ENCODE measurements around the gene MGRN1. TPM values are rescaled to one million over a fixed set of nuclear protein-coding genes. Genes with fewer than 3 reads are reported as not detected.

The MGRN1 gene
- total RNA-seq, 1 experiment from 2014 or later, result 26.6 TPM

GRCh38 chr16:4696905-4697847, 72.5 kb downstream of the MGRN1 start:
- no peak for DNase-seq (ENCODE audit: low read depth)

- DNase-seq (ENCODE audit: low read depth), result no peak
Observed at GRCh38 chr16:4697848-4698291, 73.2 kb downstream of the MGRN1 start.

DNA sequence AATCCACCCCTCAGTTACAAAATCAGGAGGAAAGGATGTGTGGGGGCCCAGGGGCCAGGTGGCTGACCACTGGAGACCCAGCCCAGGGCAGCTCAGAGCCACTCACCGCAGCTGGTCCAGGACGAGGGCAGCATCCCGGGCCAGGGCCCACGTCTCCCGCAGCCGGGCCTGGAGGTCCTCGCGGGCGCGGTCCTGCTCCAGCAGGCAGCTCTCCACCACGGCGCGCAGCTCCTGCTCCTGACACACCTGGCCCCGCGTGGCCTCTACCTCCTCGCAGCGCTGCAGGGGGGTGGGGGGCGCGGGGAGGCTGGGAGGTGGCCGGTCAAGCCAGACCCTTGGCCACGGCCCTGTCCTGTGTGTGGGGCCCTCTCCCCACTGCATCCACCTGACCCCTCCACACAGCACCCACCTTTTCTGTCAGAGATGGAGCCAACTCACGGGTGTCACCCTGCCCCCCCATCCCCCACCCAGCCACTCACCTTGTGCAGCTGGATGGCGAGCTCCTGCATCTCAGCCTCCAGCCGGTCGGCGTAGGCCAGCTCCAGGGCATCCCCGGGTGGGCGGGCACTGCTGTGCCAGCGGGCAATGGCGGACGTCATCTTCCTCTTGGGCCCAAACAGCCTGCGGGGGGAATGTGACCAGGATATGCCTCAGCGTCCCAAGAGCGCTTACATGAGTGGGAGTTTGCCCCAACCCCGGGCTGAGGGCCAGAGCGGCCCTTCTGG, 73.9 kb downstream of the MGRN1 start:
- DNase-seq (ENCODE audit: low read depth), result no peak

GRCh38 chr16:4699046-4699556, 74.5 kb downstream of the MGRN1 start:
- DNase-seq (ENCODE audit: low read depth), result no peak

- peak; percentile 16 for DNase-seq (ENCODE audit: low read depth)
Observed at GRCh38 chr16:4700380-4700996, 75.9 kb downstream of the MGRN1 start.

- no peak for DNase-seq (ENCODE audit: low read depth)
Observed at GRCh38 chr16:4700997-4701743, 76.5 kb downstream of the MGRN1 start.

GRCh38 chr16:4701791-4702465, 77.3 kb downstream of the MGRN1 start:
- no peak for DNase-seq (ENCODE audit: low read depth)

DNA sequence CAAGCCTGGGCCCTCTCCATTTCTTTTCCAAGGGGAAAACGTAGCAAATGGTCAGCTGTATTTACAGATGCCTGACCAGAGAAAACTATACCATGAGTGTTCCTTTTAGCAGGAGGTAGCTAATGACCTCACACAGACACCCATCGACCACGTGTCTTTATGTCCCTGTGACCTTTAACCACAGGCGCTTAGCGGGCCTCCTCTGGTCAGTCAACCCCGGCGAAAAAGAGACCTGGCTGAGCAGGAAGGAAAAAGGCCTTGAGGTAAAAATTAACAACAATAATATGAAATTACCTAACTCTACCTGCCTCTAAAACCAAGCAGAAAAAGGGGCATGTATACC, 77.8 kb downstream of the MGRN1 start:
- DNase-seq (ENCODE audit: low read depth), result no peak

- no peak for DNase-seq (ENCODE audit: low read depth)
Observed at GRCh38 chr16:4703906-4704305, 79.3 kb downstream of the MGRN1 start.

DNA sequence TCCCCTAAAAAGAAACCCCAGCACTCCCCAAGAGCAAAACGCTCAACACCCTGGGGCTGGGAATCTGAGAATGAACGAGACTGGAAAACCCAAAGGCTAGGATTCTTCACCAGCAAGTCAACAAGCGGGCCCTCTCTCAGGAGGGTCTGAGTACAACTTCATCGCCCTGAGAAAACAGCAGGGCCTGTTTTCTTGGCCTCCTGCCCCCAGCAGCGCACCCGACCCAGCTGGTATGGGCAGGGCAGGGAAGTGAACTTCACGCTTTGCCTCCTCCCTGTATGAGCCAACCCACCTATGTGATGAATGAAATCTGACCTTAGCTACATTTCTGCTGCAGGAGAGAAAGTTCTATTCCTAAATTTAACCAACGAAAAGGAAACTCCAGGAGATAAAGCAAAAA, 79.9 kb downstream of the MGRN1 start:
- DNase-seq (ENCODE audit: low read depth), result no peak

DNA sequence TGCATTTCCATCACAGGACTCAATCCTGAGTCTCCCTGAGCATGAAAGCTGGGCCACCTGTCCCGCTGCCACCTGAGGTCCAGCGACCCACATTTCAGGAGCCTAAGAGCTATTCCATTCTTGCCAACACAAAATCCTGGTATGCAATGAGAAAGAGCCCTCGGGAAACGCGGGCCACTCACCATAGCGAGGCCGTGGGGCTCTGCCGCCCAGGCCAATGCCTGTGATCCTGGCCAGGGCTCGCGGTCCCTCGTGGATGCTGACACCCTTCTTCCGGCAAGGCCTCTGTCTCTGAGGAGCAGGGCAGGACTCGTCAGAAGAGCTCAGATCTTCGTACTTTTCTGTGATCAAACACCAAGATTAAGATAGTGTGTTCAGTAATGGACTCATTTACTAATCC, 80.3 kb downstream of the MGRN1 start:
- no peak for DNase-seq (ENCODE audit: low read depth)

GRCh38 chr16:4706871-4707270, 82.2 kb downstream of the MGRN1 start:
- no peak for DNase-seq (ENCODE audit: low read depth)

- peak; percentile 83 for DNase-seq (ENCODE audit: low read depth)
Observed at GRCh38 chr16:4709481-4709880, 84.9 kb downstream of the MGRN1 start.

- DNase-seq (ENCODE audit: low read depth), result no peak
Observed at GRCh38 chr16:4713663-4714501, 89.3 kb downstream of the MGRN1 start.

GRCh38 chr16:4714996-4715395, 90.4 kb downstream of the MGRN1 start:
- peak; percentile 45 for DNase-seq (ENCODE audit: low read depth)

DNA sequence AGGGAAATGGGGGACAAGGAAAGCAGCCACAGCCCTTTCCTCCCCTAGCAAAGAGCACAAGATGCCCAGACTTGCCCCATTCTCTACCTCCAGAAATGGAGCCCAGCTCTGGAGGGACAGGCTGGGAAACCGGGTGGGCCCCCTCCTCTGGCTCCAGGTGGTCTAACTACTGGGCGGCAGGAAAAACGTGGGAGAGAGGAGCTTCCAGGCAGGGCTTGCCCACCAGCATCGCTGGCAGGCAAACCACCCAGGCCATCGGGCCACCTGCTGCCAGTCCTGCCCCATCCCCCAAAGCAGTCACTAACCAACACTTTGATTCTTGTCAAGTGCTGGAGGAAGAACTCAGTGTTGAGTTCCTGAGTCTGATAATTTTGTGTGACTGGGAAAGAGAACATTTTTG, 93.8 kb downstream of the MGRN1 start:
- DNase-seq (ENCODE audit: low read depth), result no peak

GRCh38 chr16:4723071-4723767, 98.6 kb downstream of the MGRN1 start:
- no peak for DNase-seq (ENCODE audit: low read depth)

DNA sequence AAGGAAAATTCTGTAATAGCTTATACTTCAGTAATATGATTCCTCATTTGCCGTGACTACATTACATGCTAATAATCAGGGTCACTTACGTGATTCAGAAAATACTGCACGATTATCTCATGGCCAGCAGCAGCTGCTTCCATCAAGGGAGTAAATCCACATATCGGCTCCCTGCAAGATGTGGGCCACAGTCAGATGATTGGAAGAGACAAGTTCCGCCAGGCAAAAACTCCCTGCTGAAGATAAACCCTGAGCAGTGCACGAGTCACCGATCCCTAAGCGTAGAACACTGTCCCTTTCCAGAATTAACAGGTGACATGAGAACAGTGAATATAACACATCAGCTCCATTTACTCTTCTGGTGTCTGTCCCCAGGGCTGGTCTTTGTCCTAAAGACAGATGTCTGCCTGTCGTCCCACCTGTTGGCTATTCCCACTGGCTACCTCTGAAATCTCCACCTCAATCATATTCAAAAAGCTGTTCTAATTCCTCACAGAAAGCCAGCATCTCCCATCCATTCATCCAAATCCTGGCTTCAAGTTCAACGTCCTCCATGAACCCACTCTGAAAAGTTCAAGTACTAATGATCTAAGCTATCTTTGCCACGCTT, 100.1 kb downstream of the MGRN1 start:
- DNase-seq (ENCODE audit: low read depth), result no peak

- DNase-seq (ENCODE audit: low read depth), result no peak
Observed at GRCh38 chr16:4726616-4727015, 102.0 kb downstream of the MGRN1 start.

All from LHCN-M2 (cell line).